ENCODE data around the gene EFNA4. TPM values are rescaled to one million over a fixed set of nuclear protein-coding genes. Genes with fewer than 3 reads are reported as not detected.

The EFNA4 gene
- total RNA-seq, 1 experiment from 2014 or later: 22.7 TPM

DNA sequence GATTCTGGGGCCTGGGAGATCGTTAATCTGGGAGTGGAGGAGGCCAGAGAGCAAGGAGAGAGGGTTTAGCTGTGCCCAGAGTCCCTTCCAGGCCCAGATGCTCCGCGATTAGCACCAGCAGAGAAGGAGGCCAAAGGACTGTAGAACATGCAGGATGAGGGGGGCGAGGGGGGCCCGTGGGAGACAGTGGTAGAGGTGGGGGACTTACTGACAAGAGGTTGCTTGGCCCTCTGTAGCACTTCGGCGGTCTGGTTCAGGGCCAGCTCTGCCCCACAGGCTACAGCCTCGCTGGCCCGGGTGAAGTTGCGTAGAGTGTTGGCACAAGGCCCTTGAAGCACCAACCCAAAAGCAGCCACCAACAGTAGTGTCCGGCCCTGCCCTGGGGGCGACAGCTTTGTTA, 30.7 kb upstream of the EFNA4 start:
- Mint-ChIP-seq H3K4me1 (no peaks in the 10 kb centered on the region), H3K36me3 (no peaks in the 10 kb centered on the region), H3K27ac (no peak overlapping the region), H3K4me3 (no peak overlapping the region), H3K9me3 (no peaks in the 10 kb centered on the region), H3K27me3 (ENCODE audit: low read depth) (peaks cover 8% of the 10 kb centered on the region; the same call in 1 of the 2 replicates)
- ChIA-PET POLR2A (no interaction called here), CTCF (interaction anchor here (0.9 to 4.0 kb wide), 7 partner anchors 12 to 135 kb away, joined by 3 to 15 read pairs (median 4); partner anchors contain the start of gene ADAM15)
- DNase-seq (ENCODE audit: low spot score) (no peak), ATAC-seq (no peak)
- TF ChIP-seq, protein P1, sequence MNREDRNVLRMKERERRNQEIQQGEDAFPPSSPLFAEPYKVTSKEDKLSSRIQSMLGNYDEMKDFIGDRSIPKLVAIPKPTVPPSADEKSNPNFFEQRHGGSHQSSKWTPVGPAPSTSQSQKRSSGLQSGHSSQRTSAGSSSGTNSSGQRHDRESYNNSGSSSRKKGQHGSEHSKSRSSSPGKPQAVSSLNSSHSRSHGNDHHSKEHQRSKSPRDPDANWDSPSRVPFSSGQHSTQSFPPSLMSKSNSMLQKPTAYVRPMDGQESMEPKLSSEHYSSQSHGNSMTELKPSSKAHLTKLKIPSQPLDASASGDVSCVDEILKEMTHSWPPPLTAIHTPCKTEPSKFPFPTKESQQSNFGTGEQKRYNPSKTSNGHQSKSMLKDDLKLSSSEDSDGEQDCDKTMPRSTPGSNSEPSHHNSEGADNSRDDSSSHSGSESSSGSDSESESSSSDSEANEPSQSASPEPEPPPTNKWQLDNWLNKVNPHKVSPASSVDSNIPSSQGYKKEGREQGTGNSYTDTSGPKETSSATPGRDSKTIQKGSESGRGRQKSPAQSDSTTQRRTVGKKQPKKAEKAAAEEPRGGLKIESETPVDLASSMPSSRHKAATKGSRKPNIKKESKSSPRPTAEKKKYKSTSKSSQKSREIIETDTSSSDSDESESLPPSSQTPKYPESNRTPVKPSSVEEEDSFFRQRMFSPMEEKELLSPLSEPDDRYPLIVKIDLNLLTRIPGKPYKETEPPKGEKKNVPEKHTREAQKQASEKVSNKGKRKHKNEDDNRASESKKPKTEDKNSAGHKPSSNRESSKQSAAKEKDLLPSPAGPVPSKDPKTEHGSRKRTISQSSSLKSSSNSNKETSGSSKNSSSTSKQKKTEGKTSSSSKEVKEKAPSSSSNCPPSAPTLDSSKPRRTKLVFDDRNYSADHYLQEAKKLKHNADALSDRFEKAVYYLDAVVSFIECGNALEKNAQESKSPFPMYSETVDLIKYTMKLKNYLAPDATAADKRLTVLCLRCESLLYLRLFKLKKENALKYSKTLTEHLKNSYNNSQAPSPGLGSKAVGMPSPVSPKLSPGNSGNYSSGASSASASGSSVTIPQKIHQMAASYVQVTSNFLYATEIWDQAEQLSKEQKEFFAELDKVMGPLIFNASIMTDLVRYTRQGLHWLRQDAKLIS (CRISPR knock-in tag; IDR thresholded peaks at IDR 0.05; ENCODE audit: borderline replicate concordance): no peak
- TF ChIP-seq ZNF671 (CRISPR knock-in tag; IDR thresholded peaks at IDR 0.05) (no peak), JUN (CRISPR knock-in tag; IDR thresholded peaks at IDR 0.05) (no peak), GABPB1 (CRISPR knock-in tag; IDR thresholded peaks at IDR 0.05) (no peak), MYBL2 (CRISPR knock-in tag; IDR thresholded peaks at IDR 0.05) (no peak), RORB (CRISPR knock-in tag; IDR thresholded peaks at IDR 0.05) (no peak), FOXP1 (CRISPR knock-in tag; IDR thresholded peaks at IDR 0.05; ENCODE audit: borderline replicate concordance) (no peak), IRF2 (CRISPR knock-in tag; IDR thresholded peaks at IDR 0.05; ENCODE audit: borderline replicate concordance, low read depth) (no peak), SP1 (CRISPR knock-in tag; conservative IDR thresholded peaks at IDR 0.05) (no peak)
- TF ChIP-seq, protein P2, sequence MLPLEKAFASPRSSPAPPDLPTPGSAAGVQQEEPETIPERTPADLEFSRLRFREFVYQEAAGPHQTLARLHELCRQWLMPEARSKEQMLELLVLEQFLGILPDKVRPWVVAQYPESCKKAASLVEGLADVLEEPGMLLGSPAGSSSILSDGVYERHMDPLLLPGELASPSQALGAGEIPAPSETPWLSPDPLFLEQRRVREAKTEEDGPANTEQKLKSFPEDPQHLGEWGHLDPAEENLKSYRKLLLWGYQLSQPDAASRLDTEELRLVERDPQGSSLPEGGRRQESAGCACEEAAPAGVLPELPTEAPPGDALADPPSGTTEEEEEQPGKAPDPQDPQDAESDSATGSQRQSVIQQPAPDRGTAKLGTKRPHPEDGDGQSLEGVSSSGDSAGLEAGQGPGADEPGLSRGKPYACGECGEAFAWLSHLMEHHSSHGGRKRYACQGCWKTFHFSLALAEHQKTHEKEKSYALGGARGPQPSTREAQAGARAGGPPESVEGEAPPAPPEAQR (CRISPR knock-in tag; IDR thresholded peaks at IDR 0.05): no peak
- TF ChIP-seq, protein P3, sequence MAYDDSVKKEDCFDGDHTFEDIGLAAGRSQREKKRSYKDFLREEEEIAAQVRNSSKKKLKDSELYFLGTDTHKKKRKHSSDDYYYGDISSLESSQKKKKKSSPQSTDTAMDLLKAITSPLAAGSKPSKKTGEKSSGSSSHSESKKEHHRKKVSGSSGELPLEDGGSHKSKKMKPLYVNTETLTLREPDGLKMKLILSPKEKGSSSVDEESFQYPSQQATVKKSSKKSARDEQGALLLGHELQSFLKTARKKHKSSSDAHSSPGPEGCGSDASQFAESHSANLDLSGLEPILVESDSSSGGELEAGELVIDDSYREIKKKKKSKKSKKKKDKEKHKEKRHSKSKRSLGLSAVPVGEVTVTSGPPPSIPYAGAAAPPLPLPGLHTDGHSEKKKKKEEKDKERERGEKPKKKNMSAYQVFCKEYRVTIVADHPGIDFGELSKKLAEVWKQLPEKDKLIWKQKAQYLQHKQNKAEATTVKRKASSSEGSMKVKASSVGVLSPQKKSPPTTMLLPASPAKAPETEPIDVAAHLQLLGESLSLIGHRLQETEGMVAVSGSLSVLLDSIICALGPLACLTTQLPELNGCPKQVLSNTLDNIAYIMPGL (CRISPR knock-in tag; IDR thresholded peaks at IDR 0.05): no peak
- TF ChIP-seq, protein P4, sequence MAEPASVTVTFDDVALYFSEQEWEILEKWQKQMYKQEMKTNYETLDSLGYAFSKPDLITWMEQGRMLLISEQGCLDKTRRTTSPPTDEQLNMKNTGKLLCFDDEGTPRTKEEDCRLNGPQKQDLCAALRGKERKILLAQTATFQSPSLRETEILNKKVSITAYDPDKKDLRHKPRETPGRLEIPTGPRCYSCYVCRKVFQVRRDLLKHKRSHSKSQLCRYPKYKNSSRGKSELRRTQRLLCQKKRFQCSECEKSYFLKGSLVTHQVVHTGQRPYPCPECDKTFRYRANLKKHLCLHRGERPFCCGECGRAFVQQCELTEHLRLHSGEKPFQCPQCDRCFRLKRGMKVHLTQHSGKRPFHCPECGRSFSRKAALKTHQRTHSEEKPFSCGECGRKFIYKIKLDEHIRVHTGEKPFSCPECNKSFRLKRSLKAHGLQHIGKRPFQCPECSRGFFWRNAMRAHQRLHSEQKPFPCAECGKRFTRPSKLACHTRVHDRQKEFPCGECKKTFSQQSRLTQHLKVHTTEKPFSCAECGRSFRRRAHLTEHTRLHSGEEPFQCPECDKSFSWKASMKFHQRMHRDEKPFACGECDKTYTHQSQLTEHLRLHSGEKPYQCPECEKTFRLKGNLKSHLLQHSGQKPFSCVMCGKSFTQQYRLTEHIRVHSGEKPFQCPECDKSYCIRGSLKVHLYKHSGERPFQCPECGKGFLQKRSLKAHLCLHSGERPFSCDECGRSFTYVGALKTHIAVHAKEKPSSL (CRISPR knock-in tag; conservative IDR thresholded peaks at IDR 0.05): no peak
- TF ChIP-seq, protein P5, sequence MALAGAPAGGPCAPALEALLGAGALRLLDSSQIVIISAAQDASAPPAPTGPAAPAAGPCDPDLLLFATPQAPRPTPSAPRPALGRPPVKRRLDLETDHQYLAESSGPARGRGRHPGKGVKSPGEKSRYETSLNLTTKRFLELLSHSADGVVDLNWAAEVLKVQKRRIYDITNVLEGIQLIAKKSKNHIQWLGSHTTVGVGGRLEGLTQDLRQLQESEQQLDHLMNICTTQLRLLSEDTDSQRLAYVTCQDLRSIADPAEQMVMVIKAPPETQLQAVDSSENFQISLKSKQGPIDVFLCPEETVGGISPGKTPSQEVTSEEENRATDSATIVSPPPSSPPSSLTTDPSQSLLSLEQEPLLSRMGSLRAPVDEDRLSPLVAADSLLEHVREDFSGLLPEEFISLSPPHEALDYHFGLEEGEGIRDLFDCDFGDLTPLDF (CRISPR knock-in tag; IDR thresholded peaks at IDR 0.05): no peak

DNA sequence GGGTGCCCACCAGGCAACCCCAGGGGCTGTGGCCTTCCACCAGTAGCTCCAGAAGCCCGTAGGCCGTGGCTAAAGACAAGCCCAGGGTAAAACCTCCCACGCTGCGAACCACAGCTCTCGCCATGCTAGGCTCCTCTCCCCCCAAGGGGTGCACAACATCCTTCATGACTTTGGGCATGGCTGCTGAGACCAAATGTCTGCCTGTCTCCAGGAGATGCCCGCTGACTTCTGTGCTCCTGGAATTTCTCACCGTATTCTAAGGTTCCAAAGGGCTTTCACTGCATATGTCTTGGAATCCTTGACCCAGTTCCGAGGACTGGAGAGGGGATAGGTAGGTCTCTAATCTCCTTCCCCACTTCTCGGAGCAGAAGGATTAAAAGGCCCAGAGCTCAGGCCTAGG, 30.0 kb upstream of the EFNA4 start, which contains the start of the genes DCST1 and DCST2:
Gene DCST1 (plus strand): TSS at position 301 of the 400 bp plus-strand sequence. CDS start 213 bp downstream, outside the sequence.
Gene DCST2 (minus strand): TSS at position 258 of the 400 bp plus-strand sequence. CDS start 80 bp downstream, at position 178.
- no peaks in the 10 kb centered on the region for H3K36me3 Mint-ChIP-seq
- H3K9me3 Mint-ChIP-seq: no peaks in the 10 kb centered on the region
- H3K4me3 Mint-ChIP-seq: no peak within 1 kb of the TSS
- no peak for TF ChIP-seq HMGA2 (CRISPR knock-in tag; IDR thresholded peaks at IDR 0.05)
- TF ChIP-seq, protein P1 (CRISPR knock-in tag; IDR thresholded peaks at IDR 0.05; ENCODE audit: borderline replicate concordance): no peak
- TF ChIP-seq SOX15 (CRISPR knock-in tag; IDR thresholded peaks at IDR 0.05): no peak
- no peak for TF ChIP-seq TEAD1 (CRISPR knock-in tag; IDR thresholded peaks at IDR 0.05)
- TF ChIP-seq, protein P6, sequence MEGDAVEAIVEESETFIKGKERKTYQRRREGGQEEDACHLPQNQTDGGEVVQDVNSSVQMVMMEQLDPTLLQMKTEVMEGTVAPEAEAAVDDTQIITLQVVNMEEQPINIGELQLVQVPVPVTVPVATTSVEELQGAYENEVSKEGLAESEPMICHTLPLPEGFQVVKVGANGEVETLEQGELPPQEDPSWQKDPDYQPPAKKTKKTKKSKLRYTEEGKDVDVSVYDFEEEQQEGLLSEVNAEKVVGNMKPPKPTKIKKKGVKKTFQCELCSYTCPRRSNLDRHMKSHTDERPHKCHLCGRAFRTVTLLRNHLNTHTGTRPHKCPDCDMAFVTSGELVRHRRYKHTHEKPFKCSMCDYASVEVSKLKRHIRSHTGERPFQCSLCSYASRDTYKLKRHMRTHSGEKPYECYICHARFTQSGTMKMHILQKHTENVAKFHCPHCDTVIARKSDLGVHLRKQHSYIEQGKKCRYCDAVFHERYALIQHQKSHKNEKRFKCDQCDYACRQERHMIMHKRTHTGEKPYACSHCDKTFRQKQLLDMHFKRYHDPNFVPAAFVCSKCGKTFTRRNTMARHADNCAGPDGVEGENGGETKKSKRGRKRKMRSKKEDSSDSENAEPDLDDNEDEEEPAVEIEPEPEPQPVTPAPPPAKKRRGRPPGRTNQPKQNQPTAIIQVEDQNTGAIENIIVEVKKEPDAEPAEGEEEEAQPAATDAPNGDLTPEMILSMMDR (IDR thresholded peaks at IDR 0.05): no peak
- no peak for TF ChIP-seq ELF4 (CRISPR knock-in tag; IDR thresholded peaks at IDR 0.05; ENCODE audit: low read depth)
- no peak for TF ChIP-seq NFYB (CRISPR knock-in tag; conservative IDR thresholded peaks at IDR 0.05; ENCODE audit: low read depth)
- H3K4me1 Mint-ChIP-seq: no peaks in the 10 kb centered on the region
- ATAC-seq (no peak), DNase-seq (ENCODE audit: low spot score) (no peak)
- peaks cover 11% of the 10 kb centered on the region; the same call in 1 of the 2 replicates for H3K27me3 Mint-ChIP-seq (ENCODE audit: low read depth)
- ChIA-PET POLR2A (no interaction called here), CTCF (interaction anchor here (1.5 to 4.0 kb wide), 5 partner anchors 11 to 51 kb away, joined by 3 to 15 read pairs (median 7); partner anchors contain the start of gene ADAM15)
- H3K27ac Mint-ChIP-seq: no peak within 1 kb of the TSS

All from WTC11 (cell line).